HG02852 (cell line): Measurements from ENCODE around the gene ATG4A.

Experiments
- ATAC-seq: cut with Tn5 transposase; IDR thresholded peaks from one replicate; pipeline ENCODE4 v1.9.1; 2021; ENCODE audit warnings: mild to moderate bottlenecking, moderate library complexity; ENCODE audit not compliant: unreplicated experiment

ATG4A gene, protein sequence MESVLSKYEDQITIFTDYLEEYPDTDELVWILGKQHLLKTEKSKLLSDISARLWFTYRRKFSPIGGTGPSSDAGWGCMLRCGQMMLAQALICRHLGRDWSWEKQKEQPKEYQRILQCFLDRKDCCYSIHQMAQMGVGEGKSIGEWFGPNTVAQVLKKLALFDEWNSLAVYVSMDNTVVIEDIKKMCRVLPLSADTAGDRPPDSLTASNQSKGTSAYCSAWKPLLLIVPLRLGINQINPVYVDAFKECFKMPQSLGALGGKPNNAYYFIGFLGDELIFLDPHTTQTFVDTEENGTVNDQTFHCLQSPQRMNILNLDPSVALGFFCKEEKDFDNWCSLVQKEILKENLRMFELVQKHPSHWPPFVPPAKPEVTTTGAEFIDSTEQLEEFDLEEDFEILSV

DNA sequence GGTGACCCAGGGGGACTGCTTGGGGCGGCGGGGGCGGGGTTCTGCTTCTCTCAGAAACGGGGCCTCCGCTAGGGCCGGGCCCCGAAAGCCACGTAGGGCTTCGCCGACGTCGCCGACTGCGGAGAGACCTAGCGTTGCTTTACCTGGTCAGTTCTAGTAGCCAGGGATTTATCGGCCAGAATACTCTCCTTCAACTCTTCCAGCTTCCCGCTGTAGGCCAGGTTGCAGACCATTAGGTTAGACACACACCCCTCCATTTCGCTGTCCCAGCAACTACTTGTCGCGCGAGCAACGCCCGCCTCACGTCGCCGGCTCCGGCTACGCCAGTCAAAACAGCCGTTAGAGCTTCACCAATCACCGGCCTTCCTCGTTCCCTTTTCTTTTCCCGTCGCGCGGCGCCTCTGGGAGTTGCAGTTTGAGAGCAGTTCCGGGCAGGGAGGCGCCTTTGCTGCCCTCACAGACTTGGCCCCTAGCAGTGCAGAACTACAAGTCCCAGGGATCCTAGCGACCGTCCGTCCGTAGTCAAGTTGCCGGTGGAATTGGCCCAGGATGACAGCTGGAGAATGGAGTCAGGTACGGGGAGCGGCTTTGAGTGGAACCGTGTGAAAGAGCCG lies at the start of gene ATG4A, which contains the start of gene PSMD10:
ATG4A (plus strand) TSS at position 515 of the 614 bp plus-strand sequence; CDS start at position 564, 49 bp downstream.
PSMD10 (minus strand) TSS at position 279 of the 614 bp plus-strand sequence; CDS start at position 257, 22 bp downstream.
- peak; percentile 95 for ATAC-seq

DNA sequence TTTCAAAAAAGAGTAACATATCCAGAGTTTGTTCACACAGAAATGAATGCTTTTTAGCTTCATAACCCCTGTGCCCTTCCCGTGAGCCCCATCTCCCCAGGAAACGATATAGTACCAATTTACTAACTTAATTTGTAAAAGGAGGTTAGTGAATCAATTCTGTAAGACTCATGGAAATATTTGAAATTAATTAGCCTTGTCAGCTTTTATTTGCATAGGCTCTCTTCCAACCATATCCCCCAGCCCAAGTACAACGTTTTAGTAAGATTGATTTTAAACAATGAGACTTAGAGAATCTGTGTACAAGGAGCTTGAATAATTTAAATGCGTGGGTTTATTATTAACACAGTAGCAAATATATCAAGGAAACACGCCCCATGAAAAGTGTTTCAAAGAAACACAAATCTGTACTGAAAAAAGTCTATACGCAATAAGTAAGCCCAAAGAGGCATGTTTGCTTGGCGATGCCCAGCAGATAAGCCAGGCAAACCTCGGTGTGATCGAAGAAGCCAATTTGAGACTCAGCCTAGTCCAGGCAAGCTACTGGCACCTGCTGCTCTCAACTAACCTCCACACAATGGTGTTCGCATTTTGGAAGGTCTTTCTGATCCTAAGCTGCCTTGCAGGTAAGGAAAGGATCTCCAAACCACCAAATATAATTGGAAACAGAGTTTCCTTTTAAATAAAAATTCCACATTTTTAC lies 46.9 kb upstream of the ATG4A start, which contains the start of gene VSIG1:
VSIG1 (plus strand) TSS at position 512 of the 703 bp plus-strand sequence; CDS start at position 578, 66 bp downstream.
- ATAC-seq, result no peak

DNA sequence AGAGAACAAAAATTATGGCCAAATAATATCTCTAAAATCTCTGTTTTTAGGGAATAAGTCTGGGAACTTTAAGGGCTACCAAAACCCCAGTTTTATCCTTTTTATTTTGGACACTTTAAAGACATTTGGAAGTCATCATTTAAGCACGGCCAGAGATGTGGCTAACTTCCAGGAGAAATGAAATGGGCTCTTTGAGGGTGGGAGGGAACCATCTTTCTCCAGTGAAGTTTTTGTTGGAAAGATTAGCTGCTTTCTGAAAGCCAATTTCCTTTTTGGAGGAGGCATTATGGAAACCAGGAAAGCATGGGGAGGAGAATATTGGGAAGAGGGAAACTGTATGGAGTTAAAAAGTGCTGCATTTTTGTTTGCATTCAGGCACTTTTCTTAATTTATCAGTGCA lies 41.9 kb upstream of the ATG4A start:
- no peak for ATAC-seq

DNA sequence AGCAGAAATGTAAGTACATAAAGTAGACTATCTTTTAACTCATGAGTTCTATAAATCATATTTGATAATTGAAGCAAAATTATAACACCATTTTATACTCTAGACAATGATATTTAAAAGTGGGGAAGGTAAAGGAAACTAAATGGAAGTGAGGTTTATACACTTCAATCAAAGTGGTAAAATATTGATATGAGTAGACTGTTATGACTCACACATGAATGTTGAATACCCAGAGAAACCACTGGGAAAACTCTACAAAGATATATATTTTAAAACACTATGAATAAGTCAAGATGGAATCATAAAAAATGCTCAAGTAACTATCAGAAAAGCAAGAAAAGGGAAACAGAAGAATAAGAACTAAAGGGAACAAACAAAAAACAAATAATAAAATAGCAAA lies 38.4 kb upstream of the ATG4A start:
- ATAC-seq, result no peak

DNA sequence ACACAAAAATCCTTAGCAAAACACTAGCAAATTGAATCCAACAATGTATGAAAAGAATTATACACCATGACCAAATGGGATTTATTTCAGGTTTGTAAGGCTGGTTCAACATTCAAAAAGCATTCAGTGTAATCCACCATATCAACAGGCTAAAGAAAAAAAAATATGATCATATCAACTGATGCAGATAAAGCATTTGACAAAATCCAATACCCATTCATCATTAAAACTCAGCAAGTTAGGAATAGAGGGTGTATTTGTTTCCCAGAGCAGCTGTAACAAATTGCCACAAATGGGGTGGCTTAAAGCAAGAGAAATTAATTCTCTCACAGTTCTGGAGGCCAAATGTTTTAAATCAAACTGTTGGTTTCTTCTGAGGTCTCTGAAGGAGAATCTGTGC lies 36.0 kb upstream of the ATG4A start:
- ATAC-seq, result no peak

DNA sequence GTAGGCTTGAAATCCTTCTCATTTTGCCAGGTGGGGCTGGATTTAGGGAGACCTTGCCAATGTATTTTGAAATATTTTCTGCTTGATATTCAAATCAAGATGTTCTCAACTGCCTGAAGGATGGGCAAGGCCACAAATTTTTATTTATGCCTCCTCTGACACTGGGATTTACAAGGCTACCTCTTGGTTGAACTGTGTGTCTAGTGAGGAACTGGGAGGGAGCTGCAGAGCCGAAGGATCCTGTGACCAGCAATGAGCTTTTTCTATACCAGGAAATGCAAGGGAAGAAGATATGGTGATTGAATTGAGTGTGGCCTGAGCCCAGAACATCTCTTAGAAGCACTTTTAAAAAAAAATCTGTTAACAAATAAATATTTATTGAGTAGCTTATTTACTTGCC lies 31.8 kb upstream of the ATG4A start:
- no peak for ATAC-seq

DNA sequence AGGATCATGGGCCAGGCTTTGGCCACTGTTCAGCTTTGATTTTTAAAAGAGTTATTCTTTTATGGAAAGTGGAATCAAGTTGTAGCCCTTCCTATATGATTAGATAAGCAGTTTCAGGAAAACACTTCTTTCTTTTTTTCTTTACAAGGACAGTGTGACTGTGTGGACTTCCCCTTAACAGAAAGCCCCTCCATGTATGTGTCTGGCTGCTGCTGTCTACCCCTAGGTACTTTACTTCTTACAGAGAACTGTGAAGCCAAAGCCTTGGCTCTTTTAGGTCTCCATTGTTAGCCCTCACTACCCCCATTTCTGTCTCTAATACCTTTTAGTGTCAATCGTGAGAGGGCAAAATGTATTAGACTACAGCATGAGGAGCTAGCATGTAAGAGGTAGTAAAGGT lies 27.6 kb upstream of the ATG4A start:
- ATAC-seq, result peak; percentile 39

DNA sequence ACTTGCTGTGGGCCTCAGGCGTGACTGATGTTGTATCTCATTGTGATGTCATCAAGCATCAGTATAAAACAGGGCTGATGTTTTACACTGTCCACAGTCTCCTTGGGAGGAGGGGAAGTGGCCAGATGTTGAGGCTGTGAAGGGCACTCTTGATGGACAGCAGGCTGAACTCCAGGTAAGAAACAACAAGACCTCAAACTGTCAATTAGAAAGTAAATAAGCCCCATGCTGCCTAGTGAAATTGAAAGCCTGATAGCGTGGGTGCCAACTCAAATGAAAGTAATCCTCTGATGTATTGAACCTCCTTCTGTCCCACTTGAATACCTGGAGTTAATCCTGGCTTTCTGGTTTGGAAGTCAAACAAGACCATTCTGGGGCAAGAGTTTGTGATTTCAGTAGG lies 27.0 kb upstream of the ATG4A start:
- peak; percentile 57 for ATAC-seq

DNA sequence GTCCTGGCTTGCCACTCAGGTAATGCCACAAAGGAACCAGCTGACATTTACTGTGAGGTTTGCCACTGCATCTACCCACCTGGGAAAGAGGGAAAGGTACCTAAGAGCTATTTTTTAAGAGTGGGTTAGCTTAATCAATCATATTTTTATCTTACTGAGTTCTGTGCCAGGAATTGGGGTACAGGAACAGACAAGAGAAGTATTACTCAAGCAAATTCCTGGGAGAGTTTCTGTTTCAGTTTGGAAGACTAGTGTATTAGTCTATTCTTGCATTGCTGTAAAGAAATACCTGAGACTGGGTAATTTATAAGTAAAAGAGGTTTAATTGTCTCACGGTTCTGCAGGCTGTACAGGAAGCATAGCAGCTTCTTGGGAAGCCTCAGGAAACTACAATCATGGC lies 23.5 kb upstream of the ATG4A start:
- no peak for ATAC-seq

DNA sequence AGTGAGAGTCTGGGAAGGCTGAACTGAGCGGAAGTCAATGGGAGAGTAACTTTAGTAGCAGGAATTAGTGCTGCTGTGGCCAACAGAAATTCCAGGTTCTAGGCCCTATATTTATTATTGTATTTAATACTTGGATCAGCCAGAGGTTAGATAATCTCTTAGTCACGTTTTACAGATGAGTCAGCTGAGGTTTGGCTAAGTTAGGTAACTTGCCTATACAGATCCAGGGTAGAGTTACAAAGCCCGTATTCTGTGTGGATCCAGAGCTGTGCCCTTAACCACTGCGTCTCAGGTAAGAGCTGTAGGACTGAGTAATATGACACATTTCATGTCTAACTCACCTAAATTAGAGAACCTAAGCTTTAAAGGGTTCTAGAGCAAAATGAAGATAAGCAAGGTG lies 20.7 kb upstream of the ATG4A start:
- no peak for ATAC-seq

DNA sequence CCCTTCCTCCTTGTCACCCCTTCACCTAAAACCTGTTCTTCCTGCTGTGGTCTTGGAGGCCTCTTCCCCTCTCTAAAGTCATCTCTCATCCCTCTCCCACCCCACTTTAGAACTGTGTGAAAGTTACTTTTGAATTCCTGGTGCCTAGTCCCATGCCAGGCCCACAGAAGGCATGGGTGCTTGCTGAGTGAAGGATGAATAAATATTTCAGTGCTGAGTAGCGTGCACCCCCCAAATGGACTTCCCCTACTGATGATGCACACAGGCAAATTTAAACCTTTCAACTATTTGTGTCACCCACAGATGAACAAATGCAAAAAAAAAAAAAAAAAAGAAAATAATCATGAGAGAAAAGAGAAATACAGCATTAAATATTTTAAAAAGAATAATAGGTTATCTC lies 20.0 kb upstream of the ATG4A start:
- no peak for ATAC-seq

DNA sequence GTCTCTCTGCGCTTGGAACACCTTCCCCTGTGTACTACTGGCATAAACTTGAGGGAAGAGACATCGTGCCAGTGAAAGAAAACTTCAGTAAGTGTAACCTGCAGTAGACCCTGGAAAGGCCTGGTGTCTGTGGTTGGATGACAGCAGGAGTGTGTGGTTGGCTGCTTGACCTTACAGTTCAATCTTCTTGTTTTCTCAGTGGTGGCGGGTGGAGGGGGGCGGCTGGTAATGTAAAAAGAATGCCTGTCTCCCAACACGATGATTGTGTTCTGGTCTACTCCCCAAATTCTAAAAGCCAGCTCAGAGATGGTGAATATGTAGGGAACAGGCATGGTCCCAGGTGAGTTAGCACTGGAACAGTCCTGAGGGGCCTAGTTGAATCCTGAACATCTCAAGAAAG lies 18.8 kb upstream of the ATG4A start:
- no peak for ATAC-seq

DNA sequence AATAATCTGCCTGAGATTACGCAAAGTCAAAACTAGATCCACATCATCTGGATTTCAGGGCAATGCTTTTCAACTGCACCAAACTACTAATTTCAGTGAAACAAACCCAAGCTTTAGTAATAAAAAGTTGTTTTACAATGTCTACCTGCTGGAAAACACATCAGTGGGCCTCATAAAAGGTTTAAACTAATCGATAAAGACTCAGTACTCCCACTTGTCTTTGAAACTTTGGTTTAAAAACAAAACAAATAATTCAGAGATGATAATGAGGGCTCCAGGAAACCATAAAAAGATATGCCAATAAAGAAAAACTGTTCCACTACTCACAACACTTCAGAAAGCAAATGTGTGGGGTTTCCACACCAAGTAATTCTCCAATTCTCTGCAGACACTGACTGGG lies 10.5 kb upstream of the ATG4A start:
- no peak for ATAC-seq

DNA sequence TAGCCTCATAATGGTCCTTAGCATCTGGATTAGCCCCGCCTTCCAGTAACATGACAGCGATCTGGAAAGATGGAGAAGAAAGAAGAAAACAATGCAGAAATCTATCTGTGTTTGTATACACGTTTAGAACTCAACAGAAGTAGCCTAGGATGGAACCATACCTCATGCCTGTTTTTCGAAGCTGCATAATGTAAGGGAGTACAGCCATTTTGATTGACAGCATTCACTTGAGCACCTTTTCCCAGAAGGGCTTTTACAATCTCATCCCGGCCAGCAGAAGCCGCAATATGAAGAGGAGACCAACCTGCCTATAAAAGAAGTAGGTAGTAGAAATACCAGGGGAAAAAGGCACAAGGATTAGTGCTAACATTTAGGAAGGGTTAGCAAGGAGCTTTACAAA lies 3.8 kb upstream of the ATG4A start:
- ATAC-seq, result no peak

DNA sequence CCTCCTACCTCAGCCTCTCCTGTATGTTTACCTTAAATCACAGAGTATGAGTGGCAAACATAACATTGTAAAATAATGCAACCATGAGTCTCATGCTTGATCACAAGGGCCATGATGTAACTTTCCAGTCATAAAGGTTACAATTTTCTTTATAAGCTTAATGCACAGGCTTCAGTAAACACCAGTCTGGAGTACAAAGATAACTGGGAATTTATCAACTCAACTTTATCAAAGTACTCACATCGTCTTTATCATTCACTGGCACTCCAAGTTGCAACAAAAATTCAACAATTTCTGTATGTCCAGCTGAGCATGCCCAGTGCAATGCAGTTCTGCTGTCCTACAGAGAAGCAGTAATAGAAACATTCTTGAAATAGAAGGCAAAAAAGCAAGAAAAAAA lies 3.1 kb upstream of the ATG4A start:
- no peak for ATAC-seq

DNA sequence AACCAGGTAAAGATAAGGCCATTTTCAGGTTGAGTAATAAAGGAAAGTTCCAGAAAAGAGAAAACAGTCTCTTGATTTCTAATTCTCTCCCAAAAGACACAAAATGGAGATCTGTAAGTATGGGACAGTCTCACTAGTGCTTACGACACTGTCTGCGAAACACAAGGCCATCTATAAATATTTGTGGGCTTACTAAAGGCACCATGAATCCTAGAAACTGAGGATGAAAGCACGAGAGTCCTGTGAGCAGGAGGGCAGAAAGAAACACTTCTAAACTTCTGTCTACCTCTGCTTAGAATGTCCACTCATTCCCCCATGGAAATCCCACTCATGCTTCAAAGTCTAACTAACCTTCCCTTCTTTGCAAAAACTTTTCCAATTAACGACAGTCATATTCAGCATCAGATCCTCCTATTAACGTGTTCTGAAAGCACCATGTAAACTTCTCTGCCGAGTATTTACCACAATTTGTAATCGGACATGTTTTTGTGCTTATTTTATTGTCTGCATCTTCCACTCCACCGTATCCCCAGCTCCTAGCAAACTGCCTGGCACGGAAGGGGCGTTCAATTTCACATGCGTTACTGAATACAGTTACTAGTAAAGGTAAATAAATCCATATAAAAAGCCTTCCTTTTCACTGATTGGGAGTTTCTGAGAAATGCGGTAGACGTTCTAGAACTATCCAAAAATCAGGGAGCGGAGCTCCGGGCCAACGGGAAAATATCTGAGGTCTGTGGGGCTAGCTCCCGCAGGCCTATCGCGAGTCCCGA lies 901 bp upstream of the ATG4A start:
- no peak for ATAC-seq

DNA sequence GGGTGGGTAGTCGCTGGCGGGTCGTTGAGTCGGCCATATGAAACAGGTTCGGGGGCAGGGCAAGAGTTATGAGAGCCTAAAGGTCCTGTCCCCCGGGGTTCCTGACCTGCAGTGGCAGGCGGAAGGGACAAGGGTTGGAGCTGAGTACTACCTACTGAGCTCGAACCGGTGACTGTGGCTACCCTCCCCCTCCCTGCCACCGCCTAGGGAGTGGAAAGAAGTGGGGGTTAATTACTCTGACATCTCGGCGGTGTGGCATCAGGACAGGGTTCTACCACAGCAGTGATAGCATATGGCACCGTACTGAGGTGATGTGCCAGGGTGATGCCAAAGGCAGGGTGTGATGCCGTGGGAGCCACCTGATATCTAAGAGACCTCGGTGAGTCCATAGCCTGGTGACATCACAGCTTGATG lies 307 bp downstream of the ATG4A start:
- ATAC-seq, result peak; percentile 50

DNA sequence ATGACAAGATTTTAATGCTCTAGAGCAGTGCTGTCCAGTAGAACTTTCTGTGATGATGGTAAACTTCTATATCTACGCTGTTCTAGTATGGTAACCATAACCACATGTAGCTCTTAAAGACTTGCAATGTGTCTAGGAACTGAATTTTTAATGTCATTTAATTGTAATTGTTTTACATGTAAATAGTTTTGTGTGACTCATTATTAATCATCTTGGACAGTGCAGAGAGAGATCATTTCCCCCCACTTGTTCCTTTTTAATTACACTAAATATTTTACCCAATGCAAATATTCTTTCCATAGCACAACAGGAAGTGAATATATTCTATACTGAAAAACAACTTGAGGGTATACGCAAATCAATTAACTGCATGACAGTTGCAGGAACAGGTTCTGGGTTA lies 5.8 kb downstream of the ATG4A start:
- no peak for ATAC-seq

DNA sequence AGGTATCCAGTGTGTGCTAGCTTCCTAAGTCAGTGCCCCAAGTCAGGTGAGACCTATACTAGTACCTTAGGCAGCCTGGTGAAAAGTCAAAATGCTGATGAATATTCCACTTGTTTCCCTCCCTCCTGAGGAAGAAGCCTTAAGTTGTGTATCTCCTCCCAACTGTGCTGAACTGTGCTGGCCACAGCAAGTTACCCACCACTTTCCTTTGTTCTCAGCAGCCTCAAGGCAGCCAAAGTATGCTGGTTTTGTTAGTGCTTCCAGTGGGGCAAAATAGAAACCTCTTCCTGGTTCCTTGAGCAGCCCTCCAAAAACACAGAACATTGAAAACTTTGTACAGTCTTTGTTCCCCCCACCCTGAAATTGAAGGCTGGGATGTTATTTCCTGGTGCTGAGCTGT lies 13.9 kb downstream of the ATG4A start:
- no peak for ATAC-seq

DNA sequence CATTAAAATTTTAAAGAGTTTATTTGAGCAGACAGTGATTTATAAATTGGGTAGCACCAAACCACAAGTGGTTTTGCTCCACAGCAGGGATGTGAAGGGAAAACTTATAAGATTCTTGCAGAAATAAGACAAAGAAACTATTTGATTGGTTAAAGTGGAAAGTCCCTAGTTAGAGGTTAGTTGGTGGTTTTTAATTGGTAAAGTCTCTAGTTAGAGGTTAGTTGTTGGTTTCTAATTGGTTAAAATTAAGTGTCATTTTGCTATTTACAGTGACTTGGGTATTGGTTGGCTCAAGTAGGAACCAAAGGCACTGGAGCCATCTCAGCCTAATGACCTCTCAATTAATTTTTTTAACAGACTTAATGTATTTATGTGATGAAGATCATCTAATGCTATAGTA lies 23.0 kb downstream of the ATG4A start:
- no peak for ATAC-seq

DNA sequence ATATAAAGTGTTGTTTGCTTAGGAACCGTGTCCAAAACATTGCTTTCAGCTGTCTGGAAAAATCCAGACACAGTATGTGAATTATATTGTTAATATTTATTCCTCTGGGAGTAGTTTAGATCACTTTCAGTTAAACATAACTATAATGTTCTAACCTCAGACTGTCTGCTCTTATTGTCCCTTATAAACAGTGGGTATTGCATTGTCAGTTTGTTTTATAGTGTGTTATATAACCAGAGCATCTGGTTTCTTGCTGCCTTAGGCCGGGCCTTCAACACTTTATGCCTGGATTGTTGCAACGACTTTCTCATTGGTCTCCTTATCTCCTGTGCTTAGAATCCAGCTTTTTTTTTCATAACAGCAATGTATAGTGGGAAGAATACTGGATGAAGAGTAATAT lies 26.4 kb downstream of the ATG4A start:
- no peak for ATAC-seq
